ENCODE measurements around the gene KCNJ4.

The KCNJ4 gene

GRCh38 chr22:38451864-38452263, 3.1 kb downstream of the KCNJ4 start:
- Histone ChIP-seq H2BK120ac (ENCODE audit: low read depth, low read length) (no peak overlapping the region), H2BK5ac (ENCODE audit: low read depth, low read length, poor library complexity, severe bottlenecking) (no peak overlapping the region), H4K8ac (ENCODE audit: low read length) (no peak overlapping the region), H2AFZ (ENCODE audit: low read depth, low read length) (no peak overlapping the region), H2AK5ac (ENCODE audit: low read length, severe bottlenecking) (no peak overlapping the region), H3K4ac (ENCODE audit: low read depth in 1 of 2, low read length in 2 of 2) (no peak overlapping the region), H3K27ac (ENCODE audit: low read length, poor library complexity, severe bottlenecking) (no peak overlapping the region), H2BK15ac (ENCODE audit: low read depth, poor library complexity, severe bottlenecking) (no peak overlapping the region), H3K4me1 (ENCODE audit: control insufficient read depth, insufficient read depth, low read depth, low read length) (peaks cover 19% of the 10 kb centered on the region), H3K18ac (ENCODE audit: low read depth in 1 of 2, low read length in 2 of 2) (no peak overlapping the region), H3K27me3 (ENCODE audit: control insufficient read depth in 1 of 2, insufficient read depth in 1 of 2, low read length in 2 of 2) (peaks cover 72 to 80% of the 10 kb centered on the region in 2 experiments), H3K23ac (ENCODE audit: low read length in 2 of 2) (no peak overlapping the region), H3K9ac (ENCODE audit: low read length) (no peak overlapping the region), H2BK12ac (ENCODE audit: low read length in 2 of 2) (no peak overlapping the region), H3K4me3 (ENCODE audit: insufficient read depth in 1 of 2, low read depth in 1 of 2, low read length in 2 of 2) (no peak overlapping the region), H3K14ac (ENCODE audit: low read length in 2 of 2) (no peak overlapping the region), H3K79me1 (replicated peaks; ENCODE audit: low read length, poor library complexity, severe bottlenecking) (no peaks in the 10 kb centered on the region), H4K91ac (ENCODE audit: low read length) (no peak overlapping the region), H3K4me2 (ENCODE audit: low read length, poor library complexity, severe bottlenecking) (no peak overlapping the region), H3K36me3 (ENCODE audit: control insufficient read depth in 1 of 2, insufficient read depth in 2 of 2, low read depth in 1 of 2, low read length in 2 of 2) (peaks cover 0 to 3% of the 10 kb centered on the region in 2 experiments), H3K9me3 (ENCODE audit: control insufficient read depth, low read length) (no peaks in the 10 kb centered on the region)
- WGBS = 91% methylated on average over 3 of the region's 4 CpGs
- DNase-seq = no peak

GRCh38 chr22:38451404-38451803, 3.6 kb downstream of the KCNJ4 start:
- no peak overlapping the region for H3K27ac ChIP-seq (ENCODE audit: low read length, poor library complexity, severe bottlenecking)
- no peak overlapping the region for H2BK5ac ChIP-seq (ENCODE audit: low read depth, low read length, poor library complexity, severe bottlenecking)
- H3K14ac ChIP-seq (ENCODE audit: low read length in 2 of 2) = no peak overlapping the region
- no peak overlapping the region for H3K4ac ChIP-seq (ENCODE audit: low read depth in 1 of 2, low read length in 2 of 2)
- 73% methylated on average over 2 of the region's 2 CpGs for WGBS
- H2BK12ac ChIP-seq (ENCODE audit: low read length in 2 of 2) = no peak overlapping the region
- no peak overlapping the region for H4K8ac ChIP-seq (ENCODE audit: low read length)
- H3K23ac ChIP-seq (ENCODE audit: low read length in 2 of 2) = no peak overlapping the region
- H2BK15ac ChIP-seq (ENCODE audit: low read depth, poor library complexity, severe bottlenecking) = no peak overlapping the region
- peaks cover 0 to 3% of the 10 kb centered on the region in 2 experiments for H3K36me3 ChIP-seq (ENCODE audit: control insufficient read depth in 1 of 2, insufficient read depth in 2 of 2, low read depth in 1 of 2, low read length in 2 of 2)
- no peak overlapping the region for H2AK5ac ChIP-seq (ENCODE audit: low read length, severe bottlenecking)
- no peak overlapping the region for H2AFZ ChIP-seq (ENCODE audit: low read depth, low read length)
- no peak for DNase-seq
- H3K4me1 ChIP-seq (ENCODE audit: control insufficient read depth, insufficient read depth, low read depth, low read length) = peaks cover 19% of the 10 kb centered on the region
- no peak overlapping the region for H3K9ac ChIP-seq (ENCODE audit: low read length)
- no peak overlapping the region for H3K4me2 ChIP-seq (ENCODE audit: low read length, poor library complexity, severe bottlenecking)
- no peak overlapping the region for H3K18ac ChIP-seq (ENCODE audit: low read depth in 1 of 2, low read length in 2 of 2)
- no peak overlapping the region for H4K91ac ChIP-seq (ENCODE audit: low read length)
- no peak overlapping the region for H3K4me3 ChIP-seq (ENCODE audit: insufficient read depth in 1 of 2, low read depth in 1 of 2, low read length in 2 of 2)
- peaks cover 68 to 78% of the 10 kb centered on the region in 2 experiments for H3K27me3 ChIP-seq (ENCODE audit: control insufficient read depth in 1 of 2, insufficient read depth in 1 of 2, low read length in 2 of 2)
- H3K9me3 ChIP-seq (ENCODE audit: control insufficient read depth, low read length) = no peaks in the 10 kb centered on the region
- H2BK120ac ChIP-seq (ENCODE audit: low read depth, low read length) = no peak overlapping the region
- no peaks in the 10 kb centered on the region for H3K79me1 ChIP-seq (replicated peaks; ENCODE audit: low read length, poor library complexity, severe bottlenecking)

GRCh38 chr22:38450234-38450797, 4.7 kb downstream of the KCNJ4 start:
- DNase-seq = no peak
- Histone ChIP-seq H2BK12ac (ENCODE audit: low read length in 2 of 2) (no peak overlapping the region), H3K36me3 (ENCODE audit: control insufficient read depth in 1 of 2, insufficient read depth in 2 of 2, low read depth in 1 of 2, low read length in 2 of 2) (peaks cover 0 to 3% of the 10 kb centered on the region in 2 experiments), H3K4me3 (ENCODE audit: insufficient read depth in 1 of 2, low read depth in 1 of 2, low read length in 2 of 2) (no peak overlapping the region), H3K79me1 (replicated peaks; ENCODE audit: low read length, poor library complexity, severe bottlenecking) (no peaks in the 10 kb centered on the region), H3K9me3 (ENCODE audit: control insufficient read depth, low read length) (no peaks in the 10 kb centered on the region), H2BK5ac (ENCODE audit: low read depth, low read length, poor library complexity, severe bottlenecking) (no peak overlapping the region), H3K4ac (ENCODE audit: low read depth in 1 of 2, low read length in 2 of 2) (no peak overlapping the region), H3K9ac (ENCODE audit: low read length) (no peak overlapping the region), H3K4me2 (ENCODE audit: low read length, poor library complexity, severe bottlenecking) (no peak overlapping the region), H3K4me1 (ENCODE audit: control insufficient read depth, insufficient read depth, low read depth, low read length) (peaks cover 12% of the 10 kb centered on the region), H3K23ac (ENCODE audit: low read length in 2 of 2) (peak overlapping the region in 1 of 2 experiments; percentile 9), H3K14ac (ENCODE audit: low read length in 2 of 2) (no peak overlapping the region), H2BK120ac (ENCODE audit: low read depth, low read length) (no peak overlapping the region), H4K8ac (ENCODE audit: low read length) (no peak overlapping the region), H2BK15ac (ENCODE audit: low read depth, poor library complexity, severe bottlenecking) (no peak overlapping the region), H3K18ac (ENCODE audit: low read depth in 1 of 2, low read length in 2 of 2) (no peak overlapping the region), H3K27ac (ENCODE audit: low read length, poor library complexity, severe bottlenecking) (no peak overlapping the region), H2AFZ (ENCODE audit: low read depth, low read length) (no peak overlapping the region), H3K27me3 (ENCODE audit: control insufficient read depth in 1 of 2, insufficient read depth in 1 of 2, low read length in 2 of 2) (peaks cover 72 to 85% of the 10 kb centered on the region in 2 experiments), H2AK5ac (ENCODE audit: low read length, severe bottlenecking) (no peak overlapping the region), H4K91ac (ENCODE audit: low read length) (no peak overlapping the region)
- 65% methylated on average over 11 of the region's 11 CpGs for whole genome bisulfite sequencing

GRCh38 chr22:38449776-38450175, 5.2 kb downstream of the KCNJ4 start:
- Histone ChIP-seq H3K9me3 (ENCODE audit: control insufficient read depth, low read length) (no peaks in the 10 kb centered on the region), H4K8ac (ENCODE audit: low read length) (no peak overlapping the region), H3K14ac (ENCODE audit: low read length in 2 of 2) (no peak overlapping the region), H3K18ac (ENCODE audit: low read depth in 1 of 2, low read length in 2 of 2) (no peak overlapping the region), H3K9ac (ENCODE audit: low read length) (no peak overlapping the region), H2BK120ac (ENCODE audit: low read depth, low read length) (no peak overlapping the region), H2BK5ac (ENCODE audit: low read depth, low read length, poor library complexity, severe bottlenecking) (no peak overlapping the region), H3K27ac (ENCODE audit: low read length, poor library complexity, severe bottlenecking) (no peak overlapping the region), H3K4me3 (ENCODE audit: insufficient read depth in 1 of 2, low read depth in 1 of 2, low read length in 2 of 2) (no peak overlapping the region), H2AK5ac (ENCODE audit: low read length, severe bottlenecking) (no peak overlapping the region), H3K79me1 (replicated peaks; ENCODE audit: low read length, poor library complexity, severe bottlenecking) (no peaks in the 10 kb centered on the region), H3K23ac (ENCODE audit: low read length in 2 of 2) (no peak overlapping the region), H3K36me3 (ENCODE audit: control insufficient read depth in 1 of 2, insufficient read depth in 2 of 2, low read depth in 1 of 2, low read length in 2 of 2) (peaks cover 0 to 3% of the 10 kb centered on the region in 2 experiments), H4K91ac (ENCODE audit: low read length) (no peak overlapping the region), H2AFZ (ENCODE audit: low read depth, low read length) (no peak overlapping the region), H2BK12ac (ENCODE audit: low read length in 2 of 2) (no peak overlapping the region), H3K4me2 (ENCODE audit: low read length, poor library complexity, severe bottlenecking) (no peak overlapping the region), H2BK15ac (ENCODE audit: low read depth, poor library complexity, severe bottlenecking) (no peak overlapping the region), H3K4ac (ENCODE audit: low read depth in 1 of 2, low read length in 2 of 2) (no peak overlapping the region), H3K27me3 (ENCODE audit: control insufficient read depth in 1 of 2, insufficient read depth in 1 of 2, low read length in 2 of 2) (peaks cover 77 to 90% of the 10 kb centered on the region in 2 experiments), H3K4me1 (ENCODE audit: control insufficient read depth, insufficient read depth, low read depth, low read length) (peaks cover 8% of the 10 kb centered on the region)
- 77% methylated on average over 17 of the region's 18 CpGs for WGBS
- no peak for DNase-seq
